ENCODE data around the gene ATXN1.

ATXN1 gene

DNA sequence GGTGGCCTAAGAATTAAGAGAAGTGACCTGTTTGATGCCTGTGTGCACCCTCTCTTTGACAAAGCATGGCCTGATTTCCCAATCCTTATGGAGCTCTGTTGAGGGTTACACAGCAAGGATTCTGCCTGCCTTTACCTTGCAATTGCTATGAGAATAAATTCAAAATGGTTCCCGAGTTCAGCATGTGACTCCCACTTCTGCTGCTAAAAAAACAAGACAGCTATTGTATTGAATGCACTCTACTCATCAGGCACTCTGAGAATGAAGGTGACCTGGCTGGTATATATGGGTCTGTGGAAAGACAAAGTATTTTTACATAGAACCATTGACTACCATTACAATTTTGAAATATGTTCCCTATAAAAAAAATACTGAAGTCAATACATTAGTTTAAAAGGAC lies 190.3 kb downstream of the ATXN1 start:
- Mint-ChIP-seq H3K27me3 (ENCODE audit: low read depth, poor library complexity) (peaks cover 15% of the 10 kb centered on the region), H3K4me3 (no peak overlapping the region), H3K36me3 (ENCODE audit: low read depth) (no peaks in the 10 kb centered on the region), H3K4me1 (no peaks in the 10 kb centered on the region), H3K27ac (no peak overlapping the region), H3K9me3 (no peaks in the 10 kb centered on the region)
- TF ChIP-seq, protein P1, sequence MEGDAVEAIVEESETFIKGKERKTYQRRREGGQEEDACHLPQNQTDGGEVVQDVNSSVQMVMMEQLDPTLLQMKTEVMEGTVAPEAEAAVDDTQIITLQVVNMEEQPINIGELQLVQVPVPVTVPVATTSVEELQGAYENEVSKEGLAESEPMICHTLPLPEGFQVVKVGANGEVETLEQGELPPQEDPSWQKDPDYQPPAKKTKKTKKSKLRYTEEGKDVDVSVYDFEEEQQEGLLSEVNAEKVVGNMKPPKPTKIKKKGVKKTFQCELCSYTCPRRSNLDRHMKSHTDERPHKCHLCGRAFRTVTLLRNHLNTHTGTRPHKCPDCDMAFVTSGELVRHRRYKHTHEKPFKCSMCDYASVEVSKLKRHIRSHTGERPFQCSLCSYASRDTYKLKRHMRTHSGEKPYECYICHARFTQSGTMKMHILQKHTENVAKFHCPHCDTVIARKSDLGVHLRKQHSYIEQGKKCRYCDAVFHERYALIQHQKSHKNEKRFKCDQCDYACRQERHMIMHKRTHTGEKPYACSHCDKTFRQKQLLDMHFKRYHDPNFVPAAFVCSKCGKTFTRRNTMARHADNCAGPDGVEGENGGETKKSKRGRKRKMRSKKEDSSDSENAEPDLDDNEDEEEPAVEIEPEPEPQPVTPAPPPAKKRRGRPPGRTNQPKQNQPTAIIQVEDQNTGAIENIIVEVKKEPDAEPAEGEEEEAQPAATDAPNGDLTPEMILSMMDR (IDR thresholded peaks at IDR 0.05) = no peak
- no peak for DNase-seq

DNA sequence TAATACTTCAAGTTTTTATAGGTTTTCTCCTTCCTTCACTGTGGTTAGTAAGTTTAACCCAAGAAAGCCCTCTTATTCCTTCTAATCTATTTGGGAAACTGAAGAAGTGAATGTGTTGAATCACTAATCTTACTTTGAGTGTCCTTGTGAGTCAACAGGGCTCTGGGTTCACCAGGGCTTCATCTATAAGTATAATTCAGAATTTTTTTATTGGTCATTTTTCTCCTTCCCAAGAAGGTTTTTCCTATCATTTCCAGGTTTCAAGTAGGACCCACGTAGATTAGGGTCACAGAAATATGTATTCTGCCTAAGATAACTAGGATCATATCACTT lies 191.1 kb downstream of the ATXN1 start:
- Mint-ChIP-seq H3K4me1 (no peaks in the 10 kb centered on the region), H3K27me3 (ENCODE audit: low read depth, poor library complexity) (peaks cover 19% of the 10 kb centered on the region), H3K36me3 (ENCODE audit: low read depth) (no peaks in the 10 kb centered on the region), H3K9me3 (no peaks in the 10 kb centered on the region), H3K27ac (no peak overlapping the region), H3K4me3 (no peak overlapping the region)
- no peak for DNase-seq
- TF ChIP-seq, protein P1 (IDR thresholded peaks at IDR 0.05) = no peak

DNA sequence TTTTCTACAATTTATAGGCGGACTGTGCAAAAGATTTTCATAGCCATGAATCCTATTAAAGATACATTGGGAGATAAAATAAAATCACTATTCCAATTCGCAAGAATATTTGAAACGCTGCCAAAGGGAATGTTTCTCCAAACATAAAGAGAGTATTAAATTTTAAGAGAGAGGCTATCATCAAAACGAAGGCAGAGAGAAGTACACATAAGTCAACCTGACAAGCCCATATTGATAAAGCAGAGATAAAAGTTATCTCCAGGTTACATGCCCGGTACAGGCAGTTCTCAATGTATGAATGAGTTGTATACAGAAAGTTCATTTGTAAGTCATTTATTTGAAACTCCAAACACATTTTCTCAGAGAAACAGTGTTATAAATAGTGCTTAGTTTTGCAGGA lies 193.1 kb downstream of the ATXN1 start:
- peaks cover 17% of the 10 kb centered on the region for H3K27me3 Mint-ChIP-seq (ENCODE audit: low read depth, poor library complexity)
- no peaks in the 10 kb centered on the region for H3K9me3 Mint-ChIP-seq

DNA sequence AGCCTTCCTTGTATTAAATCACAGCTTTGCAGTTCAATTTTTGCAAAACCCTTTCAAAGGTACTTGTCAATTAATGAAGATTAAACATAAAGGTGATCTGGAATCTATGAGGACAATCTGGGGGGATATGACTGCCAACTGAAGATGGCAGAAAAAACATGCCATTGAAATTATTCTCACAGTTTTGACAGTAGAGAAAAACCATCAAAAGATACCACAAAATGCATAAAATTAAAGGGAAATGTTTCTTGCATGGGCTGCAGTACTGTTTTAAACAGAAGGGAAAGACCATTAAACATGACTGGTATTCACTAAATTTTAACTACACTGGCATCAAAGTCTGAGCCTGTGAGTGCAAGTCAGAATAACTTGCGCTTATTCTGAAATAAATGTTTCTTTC lies 194.2 kb downstream of the ATXN1 start:
- H3K9me3 Mint-ChIP-seq = no peaks in the 10 kb centered on the region

More for the DNA sequence above, 193.1 kb downstream of the ATXN1 start:
- TF ChIP-seq, protein P1 (IDR thresholded peaks at IDR 0.05) = no peak
- no peak for DNase-seq
- no peak overlapping the region for H3K4me3 Mint-ChIP-seq
- H3K4me1 Mint-ChIP-seq = no peaks in the 10 kb centered on the region
- H3K27ac Mint-ChIP-seq = no peak overlapping the region
- no peaks in the 10 kb centered on the region for H3K36me3 Mint-ChIP-seq (ENCODE audit: low read depth)

DNA sequence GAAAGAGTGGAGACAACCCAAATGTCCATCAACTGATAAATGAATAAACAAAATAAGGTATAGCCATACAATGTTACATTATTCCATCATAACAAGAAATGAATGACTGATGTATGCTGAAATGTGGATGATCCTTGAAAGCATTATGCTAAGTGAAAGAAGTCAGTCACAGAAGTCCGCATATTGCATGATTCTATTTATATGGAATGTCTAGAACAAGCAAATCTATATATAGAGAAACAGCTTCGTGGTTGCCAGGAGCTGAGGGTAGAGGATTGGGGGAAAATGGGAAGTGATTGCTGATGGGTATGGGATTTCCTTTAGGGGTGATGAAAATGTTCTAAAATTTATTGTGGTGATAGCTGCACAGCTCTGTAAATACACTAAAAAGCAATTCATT lies 196.8 kb downstream of the ATXN1 start:
- no peaks in the 10 kb centered on the region for H3K9me3 Mint-ChIP-seq
- no peak overlapping the region for H3K27ac Mint-ChIP-seq
- no peak overlapping the region for H3K4me3 Mint-ChIP-seq
- DNase-seq = no peak
- H3K27me3 Mint-ChIP-seq (ENCODE audit: low read depth, poor library complexity) = peaks cover 12% of the 10 kb centered on the region
- TF ChIP-seq, protein P1 (IDR thresholded peaks at IDR 0.05) = no peak
- no peaks in the 10 kb centered on the region for H3K4me1 Mint-ChIP-seq
- no peaks in the 10 kb centered on the region for H3K36me3 Mint-ChIP-seq (ENCODE audit: low read depth)

More for the DNA sequence above, 194.2 kb downstream of the ATXN1 start:
- H3K36me3 Mint-ChIP-seq (ENCODE audit: low read depth) = no peaks in the 10 kb centered on the region
- TF ChIP-seq, protein P1 (IDR thresholded peaks at IDR 0.05) = no peak
- H3K4me3 Mint-ChIP-seq = no peak overlapping the region
- H3K4me1 Mint-ChIP-seq = no peaks in the 10 kb centered on the region
- no peak for DNase-seq
- no peak overlapping the region for H3K27ac Mint-ChIP-seq
- peaks cover 14% of the 10 kb centered on the region for H3K27me3 Mint-ChIP-seq (ENCODE audit: low read depth, poor library complexity)

DNA sequence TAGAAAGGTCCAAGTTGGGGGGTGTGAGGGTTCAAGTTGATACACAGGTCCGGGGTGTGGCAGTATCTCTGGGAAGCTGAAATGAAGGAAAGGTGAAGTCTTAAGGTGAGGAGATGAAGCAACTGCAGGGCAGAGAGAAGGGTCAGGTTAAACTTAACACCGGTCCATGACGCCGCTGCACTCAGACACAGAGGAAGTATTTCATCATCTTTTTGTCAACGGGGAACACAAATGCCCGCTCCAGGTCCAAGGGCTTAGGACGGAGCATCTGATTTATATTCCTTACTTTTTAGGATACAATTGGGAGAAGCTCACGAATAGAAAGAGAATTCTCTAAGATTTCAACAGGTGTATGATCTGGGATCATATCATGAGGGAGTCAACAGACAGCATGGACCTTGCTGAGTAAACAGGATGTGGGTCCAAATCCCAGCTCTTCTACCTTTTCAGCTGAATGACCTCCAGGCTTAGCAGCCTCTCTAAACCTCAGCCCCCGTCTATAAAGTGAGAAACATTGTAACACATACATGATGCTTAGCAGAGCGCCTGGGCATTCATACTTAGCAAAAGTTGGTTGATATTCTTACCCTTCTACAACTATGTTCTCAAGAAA lies 197.5 kb downstream of the ATXN1 start:
- TF ChIP-seq, protein P1 (IDR thresholded peaks at IDR 0.05) = no peak
- no peak for DNase-seq
- no peaks in the 10 kb centered on the region for H3K9me3 Mint-ChIP-seq
- no peak overlapping the region for H3K27ac Mint-ChIP-seq
- no peaks in the 10 kb centered on the region for H3K4me1 Mint-ChIP-seq
- no peak overlapping the region for H3K4me3 Mint-ChIP-seq
- H3K27me3 Mint-ChIP-seq (ENCODE audit: low read depth, poor library complexity) = peaks cover 12% of the 10 kb centered on the region
- H3K36me3 Mint-ChIP-seq (ENCODE audit: low read depth) = no peaks in the 10 kb centered on the region
